NT2/D1 (cell line): Measurements from ENCODE around the gene RAI1.

ENCODE experiments used
- DNase-seq: peaks from one replicate; pipeline ENCODE4 v3.0.0-alpha.2; 2011; ENCODE audit warnings: low read depth, low spot score
- H3K27me3 ChIP-seq: 2 replicates; pipeline ENCODE4 v1.6.0; 2011; ENCODE audit warnings: mild to moderate bottlenecking; ENCODE audit not compliant: insufficient read length, insufficient read depth
- H3K36me3 ChIP-seq: 2 replicates; pipeline ENCODE4 v1.6.1; 2011; ENCODE audit warnings: mild to moderate bottlenecking, low read length, mixed read lengths; ENCODE audit not compliant: insufficient read depth, insufficient read length
- H3K4me1 ChIP-seq: 2 replicates; pipeline ENCODE4 v1.5.1; 2011; ENCODE audit not compliant: insufficient read depth, insufficient read length
- H3K4me3 ChIP-seq: 2 replicates; pipeline ENCODE4 v1.5.1; 2011; ENCODE audit warnings: low read depth; ENCODE audit not compliant: insufficient read length
- H3K9ac ChIP-seq: 2 replicates; pipeline ENCODE4 v1.6.0; 2011; ENCODE audit warnings: low read depth; ENCODE audit not compliant: insufficient read length
- H3K9me3 ChIP-seq: 2 replicates; pipeline ENCODE4 v1.5.1; 2011; ENCODE audit warnings: mild to moderate bottlenecking, low read length; ENCODE audit not compliant: insufficient read depth
- SUZ12 ChIP-seq: IDR thresholded peaks from 2 replicates; pipeline ENCODE4 v1.6.1; 2011; ENCODE audit not compliant: insufficient read length, insufficient read depth; ENCODE audit errors: extremely low read depth
- YY1 ChIP-seq: IDR thresholded peaks from 2 replicates; pipeline ENCODE4 v1.6.1; 2011; ENCODE audit not compliant: insufficient read length, insufficient read depth
- ZNF274 ChIP-seq: IDR thresholded peaks from 2 replicates; pipeline ENCODE4 v1.6.1; 2011; ENCODE audit warnings: mild to moderate bottlenecking, low read depth, low read length

Gene RAI1

GRCh38 chr17:17748604-17749003, 67.3 kb downstream of the RAI1 start:
- Histone ChIP-seq H3K27me3 (no peaks in the 10 kb centered on the region), H3K9ac (no peak overlapping the region), H3K36me3 (no peaks in the 10 kb centered on the region), H3K4me1 (peaks cover 6% of the 10 kb centered on the region), H3K4me3 (no peak overlapping the region), H3K9me3 (no peaks in the 10 kb centered on the region; the same call in 1 of the 2 replicates)
- TF ChIP-seq YY1 = no peak
- no peak for TF ChIP-seq SUZ12
- no peak for TF ChIP-seq ZNF274
- no peak for DNase-seq

DNA sequence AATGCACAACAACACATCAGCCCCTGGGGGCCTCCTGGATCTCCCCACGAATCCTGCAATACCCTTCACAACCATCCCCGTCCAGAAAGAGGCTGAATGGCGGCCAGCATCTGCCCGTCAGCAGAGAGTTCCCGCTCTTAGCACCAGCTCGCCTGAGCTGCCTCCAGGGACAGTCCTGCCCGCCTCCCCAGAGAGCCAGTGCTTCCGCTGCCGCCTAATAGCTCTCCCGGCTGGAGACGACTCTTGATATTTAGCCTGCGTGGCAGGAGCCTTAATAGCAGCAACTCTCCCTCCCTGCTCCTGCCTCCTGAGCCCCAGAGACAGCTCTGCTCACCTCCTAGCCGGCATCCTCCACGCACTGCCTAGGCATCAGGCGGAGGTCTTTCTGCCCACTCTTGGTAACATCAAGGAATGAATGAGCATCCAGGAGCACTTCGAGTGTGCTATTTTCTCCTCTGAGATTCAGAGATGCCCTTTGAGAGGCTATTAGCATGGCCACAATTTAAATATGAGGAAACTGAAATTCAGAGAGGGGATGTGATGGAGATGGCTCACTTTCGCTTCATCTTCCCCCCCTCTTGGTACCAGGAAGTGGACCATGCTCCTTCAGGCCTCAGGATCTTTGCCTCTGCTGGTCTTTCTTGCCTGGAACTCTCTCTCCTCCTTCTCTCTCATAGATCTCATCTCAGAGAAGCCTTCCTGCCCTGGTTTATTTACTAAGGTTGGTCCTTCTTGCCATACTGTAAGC, 67.9 kb downstream of the RAI1 start:
- DNase-seq = no peak
- TF ChIP-seq ZNF274 = no peak
- no peak for TF ChIP-seq SUZ12
- Histone ChIP-seq H3K9ac (peak overlapping the region; percentile 42), H3K4me3 (no peak overlapping the region), H3K9me3 (no peaks in the 10 kb centered on the region; the same call in 1 of the 2 replicates), H3K36me3 (no peaks in the 10 kb centered on the region), H3K27me3 (no peaks in the 10 kb centered on the region), H3K4me1 (peaks cover 6% of the 10 kb centered on the region)

DNA sequence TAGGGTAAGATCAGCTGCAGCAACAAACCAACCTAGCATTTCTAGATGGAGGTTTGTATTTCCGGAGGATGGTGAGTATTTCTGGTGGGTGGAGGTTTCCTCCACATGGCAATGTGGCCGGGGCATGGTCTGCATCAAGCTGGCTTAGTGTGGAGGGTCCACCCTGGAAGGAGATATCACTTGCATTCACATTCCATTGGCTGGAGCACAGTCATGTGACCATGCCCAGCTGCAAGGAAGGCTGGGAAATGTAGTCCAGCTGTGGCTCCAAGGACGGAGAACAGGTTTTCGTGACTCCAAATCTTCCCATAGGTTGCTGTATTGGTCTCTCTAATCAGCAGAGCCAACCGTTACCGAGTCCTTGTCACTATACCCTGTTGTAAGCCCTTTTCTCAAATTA, 68.7 kb downstream of the RAI1 start:
- Histone ChIP-seq H3K27me3 (no peaks in the 10 kb centered on the region), H3K9ac (no peak overlapping the region), H3K9me3 (no peaks in the 10 kb centered on the region; the same call in 1 of the 2 replicates), H3K36me3 (no peaks in the 10 kb centered on the region), H3K4me1 (peaks cover 6% of the 10 kb centered on the region), H3K4me3 (no peak overlapping the region)
- DNase-seq = peak; percentile 62
- TF ChIP-seq SUZ12 = no peak
- TF ChIP-seq YY1 = no peak
- TF ChIP-seq ZNF274 = no peak

DNA sequence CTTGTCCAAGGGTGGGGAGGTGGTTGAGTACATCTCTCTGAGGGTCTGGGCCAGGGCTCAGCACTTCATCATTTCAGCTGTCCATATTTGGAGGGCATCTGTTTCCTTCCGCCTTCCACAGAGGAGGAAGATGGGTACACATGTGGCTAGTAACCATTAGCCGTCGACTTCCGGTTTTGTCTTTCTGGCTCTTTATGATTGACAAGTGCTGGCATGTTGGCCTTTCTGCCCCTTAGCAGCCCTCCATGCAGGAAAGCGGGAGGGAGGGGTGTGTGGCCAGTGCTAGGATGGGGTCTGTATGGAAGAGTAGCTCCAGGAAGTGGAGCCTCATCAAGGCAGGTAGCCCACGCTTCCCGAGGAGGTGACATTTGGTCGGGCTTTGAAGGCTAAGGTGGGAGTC, 69.6 kb downstream of the RAI1 start:
- no peaks in the 10 kb centered on the region; the same call in 1 of the 2 replicates for H3K9me3 ChIP-seq
- H3K36me3 ChIP-seq = no peaks in the 10 kb centered on the region
- H3K27me3 ChIP-seq = no peaks in the 10 kb centered on the region
- no peak for TF ChIP-seq ZNF274
- TF ChIP-seq YY1 = no peak
- no peak for TF ChIP-seq SUZ12
- H3K9ac ChIP-seq = no peak overlapping the region
- H3K4me3 ChIP-seq = no peak overlapping the region
- H3K4me1 ChIP-seq = peaks cover 6% of the 10 kb centered on the region
- no peak for DNase-seq

GRCh38 chr17:17751489-17752088, 70.3 kb downstream of the RAI1 start:
- no peak overlapping the region for H3K4me3 ChIP-seq
- H3K9me3 ChIP-seq = no peaks in the 10 kb centered on the region; the same call in 1 of the 2 replicates
- peaks cover 6% of the 10 kb centered on the region for H3K4me1 ChIP-seq
- TF ChIP-seq ZNF274 (no peak), YY1 (no peak), SUZ12 (no peak)
- H3K9ac ChIP-seq = peak overlapping the region; percentile 61
- no peaks in the 10 kb centered on the region for H3K27me3 ChIP-seq
- no peaks in the 10 kb centered on the region for H3K36me3 ChIP-seq
- no peak for DNase-seq

DNA sequence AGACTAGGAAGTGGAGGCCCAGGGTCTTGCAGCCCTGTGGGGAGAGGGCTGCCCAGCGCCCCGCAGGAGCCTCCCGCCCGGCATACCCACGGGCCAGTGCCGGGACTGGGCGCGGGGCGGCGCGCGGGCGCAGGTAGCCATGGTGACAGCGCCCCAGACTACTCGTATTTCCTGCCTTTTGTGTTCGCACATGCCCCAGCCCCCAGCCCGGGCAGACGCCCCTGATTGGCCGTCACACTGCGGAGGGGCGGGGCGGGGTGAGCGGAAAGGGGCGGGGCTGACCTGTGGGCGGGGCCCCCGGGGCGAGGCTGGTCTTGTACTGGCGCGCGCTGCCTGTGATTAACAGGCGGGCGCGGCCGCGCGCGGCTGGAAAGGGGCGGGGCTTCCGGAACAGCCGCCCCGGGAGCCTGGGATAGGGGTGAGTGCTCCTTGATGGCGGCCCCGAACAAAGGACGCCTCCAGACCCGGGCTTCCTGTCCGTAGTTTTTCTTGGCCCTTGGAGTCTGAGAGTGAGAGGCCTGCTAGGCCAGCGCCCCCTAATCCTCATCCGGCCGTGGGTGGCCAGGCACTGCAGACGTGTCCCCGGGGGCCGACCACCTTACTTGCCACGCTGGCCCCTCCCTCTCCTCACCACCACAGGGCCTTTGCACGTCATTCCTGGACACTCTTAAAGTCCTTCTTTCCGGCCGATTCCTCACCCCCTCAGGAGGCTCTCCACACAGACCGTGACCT, 71.0 kb downstream of the RAI1 start:
- H3K9ac ChIP-seq = peak overlapping the region; percentile 61
- H3K27me3 ChIP-seq = no peaks in the 10 kb centered on the region
- no peaks in the 10 kb centered on the region; the same call in 1 of the 2 replicates for H3K9me3 ChIP-seq
- no peaks in the 10 kb centered on the region for H3K36me3 ChIP-seq
- TF ChIP-seq SUZ12 = no peak
- no peak for TF ChIP-seq ZNF274
- TF ChIP-seq YY1 = no peak
- H3K4me1 ChIP-seq = peaks cover 6% of the 10 kb centered on the region
- H3K4me3 ChIP-seq = peak overlapping the region; percentile 46
- peak; percentile 76 for DNase-seq

DNA sequence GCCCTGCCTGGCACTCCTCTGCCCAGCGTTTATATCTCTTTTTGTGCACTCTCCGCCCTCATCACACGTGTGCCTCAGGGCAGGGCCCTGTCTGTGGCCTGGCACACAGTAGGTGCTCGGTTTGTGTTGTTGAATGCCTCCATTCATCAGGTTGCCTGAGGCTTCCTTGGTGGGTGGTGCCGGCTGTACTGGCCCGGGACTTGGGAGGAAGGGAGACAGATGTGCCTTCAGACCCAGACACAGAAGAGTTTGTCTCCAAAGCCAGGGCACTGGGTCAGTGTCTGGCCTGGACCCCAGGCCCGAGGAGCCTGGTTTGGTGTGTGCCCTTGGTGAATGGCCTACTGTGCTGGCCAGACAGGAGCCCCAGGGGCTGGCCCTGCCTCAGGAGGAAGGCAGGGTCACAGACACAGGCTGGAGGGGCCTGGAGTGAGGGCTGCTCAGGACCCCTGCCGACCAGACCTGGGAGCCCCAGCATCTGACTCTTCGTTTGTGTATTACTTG, 71.6 kb downstream of the RAI1 start:
- Histone ChIP-seq H3K4me1 (peaks cover 11% of the 10 kb centered on the region), H3K9me3 (no peaks in the 10 kb centered on the region; the same call in 1 of the 2 replicates), H3K36me3 (no peaks in the 10 kb centered on the region), H3K4me3 (peak overlapping the region; percentile 46), H3K27me3 (no peaks in the 10 kb centered on the region), H3K9ac (peak overlapping the region; percentile 22)
- no peak for DNase-seq
- no peak for TF ChIP-seq YY1
- no peak for TF ChIP-seq ZNF274
- TF ChIP-seq SUZ12 = no peak
